NCI-H187 (cell line): ENCODE measurements around the gene DCTN3.
"Not testable (repeated sequence)": the region's sequence is repeated elsewhere in the genome, so short reads cannot be mapped to it uniquely, and the experiment has no call there.

ENCODE experiments used
- DNase-seq, 2 experiments: peaks; one replicate each; lab custom pipeline; 2025; lab: John Stamatoyannopoulos, UW

The DCTN3 gene

DNA sequence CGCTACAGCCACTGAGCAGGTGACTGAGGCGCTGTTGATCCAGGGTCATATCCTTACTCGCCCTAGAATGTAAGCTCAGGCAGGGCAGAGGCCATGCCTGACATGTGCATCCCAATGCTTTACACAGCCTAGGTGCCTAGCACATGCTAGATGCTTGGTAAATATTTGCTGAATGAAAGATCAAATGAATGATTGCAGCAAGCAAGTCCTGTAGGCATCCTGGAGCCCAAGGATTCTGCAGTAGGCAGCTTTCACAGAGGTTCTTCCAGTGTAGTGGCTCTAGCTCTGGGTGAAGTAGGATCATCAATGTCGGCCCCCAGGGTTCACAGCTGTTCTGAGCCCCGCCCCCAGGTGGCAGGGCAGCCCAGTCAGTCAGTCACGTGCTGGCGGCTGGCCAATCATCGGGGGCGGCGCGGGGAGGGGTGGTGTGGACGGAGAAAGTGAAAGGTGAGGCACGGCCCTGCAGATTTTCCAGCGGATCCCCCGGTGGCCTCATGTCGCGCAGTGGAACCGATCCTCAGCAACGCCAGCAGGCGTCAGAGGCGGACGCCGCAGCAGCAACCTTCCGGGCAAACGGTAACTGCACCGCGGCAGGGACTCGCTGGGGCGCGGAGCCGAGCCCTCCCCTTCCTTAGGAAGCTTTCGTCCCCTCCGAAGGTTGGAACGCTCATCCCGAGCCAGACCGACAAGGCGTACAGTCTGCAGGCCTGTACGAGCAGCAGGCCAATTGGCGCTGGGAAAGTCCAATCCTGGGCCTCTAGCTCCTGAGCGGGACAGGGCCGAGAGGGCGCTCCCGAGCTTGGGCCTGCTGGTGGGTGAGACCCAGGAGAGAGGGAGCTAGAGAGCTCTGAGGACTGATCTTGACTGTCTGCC, 26.2 kb upstream of the DCTN3 start, which contains the start of gene GALT:
Gene GALT (plus strand): TSS at position 465 of the 873 bp plus-strand sequence. CDS start 30 bp downstream, at position 495.
- DNase-seq: peak; percentile 76 to 84

GRCh38 chr9:34644766-34645314, 24.5 kb upstream of the DCTN3 start:
- DNase-seq: no peak

DNA sequence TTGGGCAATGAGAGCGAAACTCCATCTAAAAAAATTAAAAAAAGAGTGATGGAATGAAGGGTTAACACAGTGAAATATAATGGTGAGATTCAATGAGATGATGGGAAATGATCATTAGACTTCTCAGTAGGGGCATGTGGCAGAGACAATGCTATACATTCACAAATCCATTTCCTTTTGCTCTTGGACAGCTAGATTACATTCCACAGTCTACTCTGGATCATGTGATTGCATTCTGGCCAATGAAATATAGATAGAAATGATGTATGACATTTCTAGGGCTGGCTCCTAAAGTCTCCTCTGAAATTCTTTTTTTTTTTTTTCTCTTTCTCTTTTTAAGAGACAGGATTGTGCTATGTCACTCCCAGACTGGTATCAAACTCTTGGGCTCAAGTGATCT, 22.4 kb upstream of the DCTN3 start:
- no peak for DNase-seq

DNA sequence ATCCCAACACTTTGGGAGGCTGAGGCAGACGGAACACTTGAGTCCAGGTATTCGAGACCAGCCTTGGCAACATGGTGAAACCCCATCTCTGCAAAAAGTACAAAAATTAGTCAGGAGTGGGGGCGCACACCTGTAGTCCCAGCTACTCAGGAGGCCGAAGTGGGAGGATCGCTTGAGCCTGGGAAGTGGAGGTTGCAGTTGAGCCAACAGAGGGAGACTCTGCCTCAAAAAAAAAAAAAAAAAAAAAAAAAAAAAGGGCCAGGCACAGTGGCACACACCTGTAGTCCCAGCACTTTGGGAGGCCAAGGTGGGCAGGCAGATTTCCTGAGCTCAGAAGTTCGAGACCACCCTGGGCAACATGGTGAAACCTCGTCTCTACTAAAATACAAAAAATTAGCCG, 19.0 kb upstream of the DCTN3 start:
- not testable (repeated sequence) for DNase-seq

DNA sequence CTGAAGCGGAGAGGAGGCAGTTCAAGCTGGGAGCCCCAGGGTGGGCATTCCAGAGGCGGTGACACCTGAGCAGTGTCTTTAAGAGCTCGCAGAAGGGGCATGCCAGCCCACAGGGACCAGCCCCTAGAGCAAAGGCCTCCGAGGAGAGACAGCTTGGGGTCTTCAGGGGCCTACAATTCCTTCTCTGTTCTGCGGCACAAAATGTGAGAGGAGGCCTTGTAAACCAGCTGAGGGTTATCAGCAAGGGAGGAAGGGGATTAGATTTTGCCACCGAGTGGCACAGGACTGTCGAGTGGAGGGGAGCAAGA, 17.8 kb upstream of the DCTN3 start:
- no peak for DNase-seq

GRCh38 chr9:34637356-34638137, 17.3 kb upstream of the DCTN3 start, which contains the start of gene SIGMAR1:
Gene SIGMAR1, minus strand, starts transcription at chr9:34637787. Its CDS starts 90 bp downstream, at chr9:34637697.
- DNase-seq: peak; percentile 42 to 83

DNA sequence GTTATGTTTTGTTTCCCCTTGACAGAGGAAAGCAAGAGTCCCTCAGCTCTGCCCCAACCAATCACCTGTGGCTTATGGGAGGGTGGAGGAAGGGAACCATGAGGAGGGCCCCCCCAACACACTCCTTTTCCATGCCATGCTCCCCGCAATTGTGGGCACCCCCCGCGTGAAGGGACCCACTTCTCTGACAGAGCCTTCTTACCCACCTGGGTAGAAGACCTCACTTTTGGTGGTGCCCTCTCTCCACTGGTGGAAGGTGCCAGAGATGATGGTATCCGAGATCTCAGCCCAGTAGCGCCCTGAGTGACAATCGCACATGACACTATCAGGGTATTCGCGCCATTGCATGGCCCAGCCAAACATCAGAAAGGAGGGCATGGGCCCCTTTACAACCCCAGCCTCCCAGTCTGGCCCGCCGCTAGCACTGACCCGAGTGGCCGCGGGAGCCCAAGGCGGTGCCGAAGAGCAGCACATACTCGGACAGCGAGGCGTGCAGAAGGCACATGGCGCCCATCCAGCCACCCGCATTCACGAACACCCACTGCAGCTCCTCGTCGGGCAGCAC, 16.6 kb upstream of the DCTN3 start:
- DNase-seq: no peak

GRCh38 chr9:34635556-34635955, 15.3 kb upstream of the DCTN3 start:
- DNase-seq: no peak

GRCh38 chr9:34634551-34635248, 14.4 kb upstream of the DCTN3 start:
- no peak for DNase-seq

DNA sequence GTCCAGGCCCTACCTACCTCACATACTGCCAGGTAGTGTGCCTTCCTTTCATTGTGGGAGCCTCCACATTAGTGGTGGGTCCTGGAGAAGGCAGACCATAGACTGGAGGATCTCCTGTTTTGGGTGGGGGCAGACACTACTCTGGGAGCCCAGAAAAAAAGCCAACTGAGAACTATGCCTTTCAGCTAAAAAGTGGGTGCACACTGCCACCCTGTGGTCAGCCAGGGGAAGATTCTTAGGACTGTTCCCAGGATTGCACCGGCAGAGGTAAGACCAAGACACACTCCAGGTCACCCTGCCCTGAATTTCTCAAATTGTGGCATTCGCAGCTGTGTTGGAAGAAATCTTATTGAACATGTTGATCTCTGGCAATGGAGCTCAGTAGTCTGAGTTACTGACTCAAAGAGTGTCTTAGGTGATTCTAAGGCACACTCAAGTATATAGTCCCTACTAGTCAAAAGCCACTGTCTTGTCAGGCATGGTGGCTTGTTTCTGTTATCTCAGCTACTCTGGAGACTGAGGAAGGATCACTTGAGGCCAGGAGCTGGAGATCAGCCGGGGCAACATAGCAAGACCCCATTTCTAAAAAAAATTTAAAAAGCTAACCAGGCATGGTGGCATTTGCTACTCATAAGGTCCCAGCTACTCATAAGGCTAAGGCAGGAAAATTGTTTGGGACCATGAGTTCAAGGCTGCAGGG, 13.7 kb upstream of the DCTN3 start:
- no peak for DNase-seq

GRCh38 chr9:34633166-34633565, 12.9 kb upstream of the DCTN3 start:
- no peak for DNase-seq

GRCh38 chr9:34630402-34631154, 10.3 kb upstream of the DCTN3 start:
- DNase-seq: no peak

GRCh38 chr9:34629491-34629808, 9.2 kb upstream of the DCTN3 start:
- DNase-seq: no peak

GRCh38 chr9:34628656-34629490, 8.6 kb upstream of the DCTN3 start, which contains the start of gene ARID3C:
Gene ARID3C, minus strand, starts transcription at chr9:34629066. Its CDS starts 1,052 bp downstream, at chr9:34628014.
- no peak for DNase-seq

DNA sequence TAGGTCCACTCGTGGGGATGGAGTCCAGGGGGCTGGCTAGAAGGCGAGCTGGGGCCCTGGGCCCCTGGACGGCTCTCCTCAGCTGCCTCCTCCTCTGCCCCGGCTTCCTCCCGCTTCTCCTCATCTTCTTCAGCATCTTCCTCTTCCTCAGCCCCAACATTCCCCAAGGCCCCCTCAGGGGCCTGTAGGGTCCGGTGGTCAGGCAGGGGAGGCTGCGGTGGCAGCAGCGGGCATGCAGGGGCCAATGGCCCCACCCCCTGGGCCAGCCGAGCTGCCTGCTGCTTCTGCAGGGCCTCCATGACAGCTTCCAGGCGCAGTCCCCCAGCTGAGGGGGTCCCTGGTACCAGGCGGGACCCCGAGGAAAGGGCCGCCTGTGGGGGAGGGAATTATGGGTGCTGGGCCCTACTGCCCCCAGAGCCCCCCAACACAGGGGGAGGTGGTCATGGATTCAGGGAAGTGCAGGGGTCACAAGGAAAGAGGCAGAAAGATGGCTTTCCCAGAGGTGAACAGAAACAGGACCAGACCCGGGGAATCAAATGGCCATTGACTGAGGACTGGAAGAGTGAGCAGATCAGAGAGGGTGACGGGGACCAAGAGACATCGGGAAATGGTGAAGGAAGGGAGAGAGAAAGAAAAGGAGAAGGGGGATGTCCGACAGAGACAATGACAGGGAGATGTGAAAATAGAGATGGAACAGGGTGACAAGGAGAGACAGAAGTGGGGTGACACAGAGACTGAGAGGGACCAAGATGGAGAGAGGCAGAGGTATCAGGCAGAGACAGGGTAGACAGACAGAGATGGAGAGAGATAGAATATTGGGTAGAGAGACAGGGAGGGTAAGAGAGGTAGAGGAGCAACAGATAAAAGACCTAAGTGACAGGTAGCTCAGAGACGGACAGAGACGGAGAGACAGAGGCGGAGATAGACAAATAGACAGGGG, 7.7 kb upstream of the DCTN3 start:
- no peak for DNase-seq

- DNase-seq: no peak
Observed at GRCh38 chr9:34625186-34625486, 4.8 kb upstream of the DCTN3 start.

DNA sequence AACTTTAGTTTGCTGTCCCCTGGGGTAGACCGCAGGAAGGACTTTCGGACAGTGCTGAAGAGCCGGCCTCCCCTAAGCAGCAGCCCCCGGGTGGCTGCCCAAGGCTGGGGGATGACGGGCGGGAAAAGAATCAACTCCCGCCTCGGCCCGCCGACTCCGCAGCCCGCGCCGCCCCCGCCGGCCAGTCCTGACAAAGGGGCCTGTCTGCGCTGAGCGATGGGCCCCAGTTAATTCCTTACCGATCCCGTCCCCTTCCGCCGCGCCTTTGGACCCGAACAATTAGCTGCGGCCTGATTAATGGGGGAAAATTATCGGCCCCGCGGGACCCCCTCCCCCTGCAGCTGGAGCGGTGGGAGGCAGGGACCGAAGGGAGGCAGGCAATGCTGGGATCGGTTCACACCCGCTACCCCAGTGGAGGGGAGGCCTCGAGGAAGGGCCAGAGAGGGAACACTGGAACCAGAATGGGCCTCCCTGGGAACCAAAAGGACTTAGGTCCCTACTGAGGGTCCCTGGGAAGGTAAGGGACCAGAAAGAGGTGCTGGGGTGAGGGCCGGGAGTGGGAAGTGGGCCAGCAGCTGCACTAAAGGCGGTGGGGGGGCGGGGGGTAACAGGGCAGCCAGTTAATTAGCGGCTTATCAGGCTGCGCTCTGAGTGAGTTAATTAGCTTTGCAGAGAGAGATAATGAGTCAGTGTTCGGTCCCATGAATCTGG, 4.3 kb upstream of the DCTN3 start:
- DNase-seq: no peak
